Right cardiac atrium (tissue), 5 donors: ENCODE data around the gene GNG11. TPM values are rescaled to one million over a fixed set of nuclear protein-coding genes. Genes with fewer than 3 reads are reported as not detected.

ENCODE experiments used
- ATAC-seq, 2 donors: fragments of 200-7000 bp; cut with Tn5 transposase; one replicate each; pipeline versions ENCODE4 v1.8.0 to v1.9.1; 2020; ENCODE audit warnings: moderate library complexity in 2 of 2, mild to moderate bottlenecking in 1 of 2
- DNase-seq, 3 donors: peaks; one replicate each; pipeline ENCODE4 v3.0.0-alpha.2; 2020
- H3K27ac ChIP-seq: one replicate; pipeline ENCODE4 v1.5.1; 2013; ENCODE audit warnings: mild to moderate bottlenecking, low read length, control low read depth, moderate library complexity
- H3K27me3 ChIP-seq: one replicate; pipeline ENCODE4 v1.6.1; 2013; ENCODE audit not compliant: control insufficient read depth, insufficient read depth
- H3K4me1 ChIP-seq: one replicate; pipeline ENCODE4 v1.6.1; 2013; ENCODE audit warnings: low read length; ENCODE audit not compliant: control insufficient read depth, insufficient read depth
- H3K4me3 ChIP-seq: one replicate; pipeline ENCODE4 v1.5.1; 2013; ENCODE audit warnings: low read length, control low read depth
- H3K9me3 ChIP-seq: one replicate; pipeline ENCODE4 v1.6.1; 2013; ENCODE audit warnings: low read length; ENCODE audit not compliant: control insufficient read depth
- WGBS: extraction: QIAGEN DNeasy Blood & Tissue Kit; methylation state at CpG from one replicate; pipeline ENCODE4 v1.1.7; 2013; 5-methylcytosine and 5-hydroxymethylcytosine counted together
- intact Hi-C, 4 donors: fragments of 100-400 bp; cut with DNase I; formaldehyde crosslinking; loops; one replicate each; pipeline versions ENCODE4 v1.11.0 to v1.14.0; 2022 to 2023
- long read RNA-seq, 4 donors: library from polyadenylated mRNA; unstranded; transcript quantifications; one replicate each; pipeline ENCODE4 v2.0.0, GENCODE V29; 2020 to 2021
- polyA plus RNA-seq: library from polyadenylated mRNA; stranded (reverse); fragments of 200-250 nt; gene quantifications from one replicate; pipeline ENCODE4 v1.2.3, GENCODE V29; 2013
- total RNA-seq, 4 donors: library from RNA; stranded (reverse); fragmentation: NEBNext Ultra II Directional; extraction: Animal tissue kit (Norgen Biotek cat#: 25700); gene quantifications; one replicate each; pipeline ENCODE4 v1.2.1, GENCODE V29; 2021
- donor health status: healthy with polysubstance abuse.
- donor health status: DM: no; HTN: yes; CAD: no.
- donor health status: DM: no; HTN: no; CAD: no.
- donor health status: DM: no; HTN: yes; CAD: no; lungs with severe emphysema.
- donor health status: DM: yes; HTN: yes; CAD: no.

GNG11 gene
- total RNA-seq (10 to 100 TPM; 12.1 to 17.6 (median 15.5) TPM), polyA plus RNA-seq (43.8 TPM)
- long read RNA-seq, donor 1, transcript GNG11-201 (2 exons, 3,055 nt): major isoform, 56 of 59 reads
- long read RNA-seq, donor 1, partial matches to known transcripts: 0 of 59 reads
- long read RNA-seq, donor 1, other reads (novel, unspliced or antisense): 3 of 59 reads
- long read RNA-seq, donor 2, transcript GNG11-201 (2 exons, 3,055 nt): major isoform, 45 of 45 reads
- long read RNA-seq, donor 2, partial matches to known transcripts: 0 of 45 reads
- long read RNA-seq, donor 2, other reads (novel, unspliced or antisense): 0 of 45 reads
- long read RNA-seq, donor 3, transcript GNG11-201 (2 exons, 3,055 nt): major isoform, 29 of 29 reads
- long read RNA-seq, donor 3, partial matches to known transcripts: 0 of 29 reads
- long read RNA-seq, donor 3, other reads (novel, unspliced or antisense): 0 of 29 reads
- long read RNA-seq, donor 4, transcript GNG11-201 (2 exons, 3,055 nt): major isoform, 32 of 32 reads
- long read RNA-seq, donor 4, partial matches to known transcripts: 0 of 32 reads
- long read RNA-seq, donor 4, other reads (novel, unspliced or antisense): 0 of 32 reads

- 2% methylated on average over 39 of the region's 39 CpGs for WGBS
- ATAC-seq: peak; percentile 96 to 99
- intact Hi-C loops: loop anchor here in 1 of 4 donors (10.0 kb wide), 1 partner anchor 83 kb away; the partner anchor contains the start of gene BET1
- peak within 1 kb of the TSS; percentile 88 for H3K4me3 ChIP-seq
- DNase-seq: peak; percentile 90 to 95 (median 95)
- peak within 1 kb of the TSS; percentile 93 for H3K27ac ChIP-seq
- peaks cover 2% of the 10 kb centered on the region for H3K4me1 ChIP-seq
- H3K27me3 ChIP-seq: no peaks in the 10 kb centered on the region
- no peaks in the 10 kb centered on the region for H3K9me3 ChIP-seq
These were observed at the start of gene GNG11 for GRCh38 chr7:93921607-93922566. Gene GNG11, plus strand, starts transcription at chr7:93921735. Its CDS starts 403 bp downstream, at chr7:93922138.

GRCh38 chr7:93873998-93874574 lies 47.4 kb upstream of the GNG11 start:
- Histone ChIP-seq H3K4me3 (no peak overlapping the region), H3K27me3 (no peaks in the 10 kb centered on the region), H3K9me3 (no peaks in the 10 kb centered on the region), H3K4me1 (no peaks in the 10 kb centered on the region), H3K27ac (no peak overlapping the region)
- DNase-seq (no peak), ATAC-seq (no peak)
- intact Hi-C loops: no loop called here
- 78% methylated on average over 1 of the region's 1 CpG for WGBS

- H3K9me3 ChIP-seq: no peaks in the 10 kb centered on the region
- DNase-seq (no peak), ATAC-seq (no peak)
- H3K27ac ChIP-seq: no peak overlapping the region
- intact Hi-C loops: no loop called here
- H3K4me3 ChIP-seq: no peak overlapping the region
- no peaks in the 10 kb centered on the region for H3K4me1 ChIP-seq
- no peaks in the 10 kb centered on the region for H3K27me3 ChIP-seq
- 85% methylated on average over 3 of the region's 3 CpGs for WGBS
These were observed 43.8 kb upstream of the GNG11 start for GRCh38 chr7:93877742-93878141.

GRCh38 chr7:93879356-93879755 lies 42.2 kb upstream of the GNG11 start:
- intact Hi-C loops: no loop called here
- no peaks in the 10 kb centered on the region for H3K4me1 ChIP-seq
- H3K27me3 ChIP-seq: no peaks in the 10 kb centered on the region
- H3K27ac ChIP-seq: no peak overlapping the region
- no peak for DNase-seq
- ATAC-seq: no peak
- H3K9me3 ChIP-seq: no peaks in the 10 kb centered on the region
- no peak overlapping the region for H3K4me3 ChIP-seq

- intact Hi-C loops: no loop called here
- Histone ChIP-seq H3K4me1 (no peaks in the 10 kb centered on the region), H3K27ac (no peak overlapping the region), H3K9me3 (no peaks in the 10 kb centered on the region), H3K4me3 (no peak overlapping the region), H3K27me3 (no peaks in the 10 kb centered on the region)
- ATAC-seq: no peak
- no peak for DNase-seq
These were observed 39.1 kb upstream of the GNG11 start for GRCh38 chr7:93882468-93882867.

GRCh38 chr7:93883078-93883916 lies 38.2 kb upstream of the GNG11 start:
- ATAC-seq (no peak), DNase-seq (no peak)
- Histone ChIP-seq H3K4me3 (no peak overlapping the region), H3K4me1 (no peaks in the 10 kb centered on the region), H3K27ac (no peak overlapping the region), H3K9me3 (no peaks in the 10 kb centered on the region), H3K27me3 (no peaks in the 10 kb centered on the region)
- intact Hi-C loops: no loop called here
- 82% methylated on average over 3 of the region's 3 CpGs for WGBS

- no peak for DNase-seq
- ATAC-seq: no peak
- no peaks in the 10 kb centered on the region for H3K27me3 ChIP-seq
- intact Hi-C loops: no loop called here
- no peak overlapping the region for H3K4me3 ChIP-seq
- H3K27ac ChIP-seq: no peak overlapping the region
- H3K4me1 ChIP-seq: no peaks in the 10 kb centered on the region
- H3K9me3 ChIP-seq: no peaks in the 10 kb centered on the region
These were observed 37.6 kb upstream of the GNG11 start for GRCh38 chr7:93883917-93884345.

- DNase-seq: no peak
- WGBS: 75% methylated on average over 1 of the region's 1 CpG
These were observed 37.0 kb upstream of the GNG11 start for GRCh38 chr7:93884541-93884940.

GRCh38 chr7:93889261-93889660 lies 32.3 kb upstream of the GNG11 start:
- ATAC-seq (no peak), DNase-seq (no peak)
- WGBS: 78% methylated on average over 3 of the region's 3 CpGs
- H3K27me3 ChIP-seq: no peaks in the 10 kb centered on the region
- H3K4me1 ChIP-seq: no peaks in the 10 kb centered on the region
- no peaks in the 10 kb centered on the region for H3K9me3 ChIP-seq
- H3K4me3 ChIP-seq: peak overlapping the region; percentile 75
- intact Hi-C loops: no loop called here
- H3K27ac ChIP-seq: no peak overlapping the region

More at GRCh38 chr7:93884541-93884940, 37.0 kb upstream of the GNG11 start:
- H3K27ac ChIP-seq: no peak overlapping the region
- no peaks in the 10 kb centered on the region for H3K27me3 ChIP-seq
- no peak for ATAC-seq
- H3K4me3 ChIP-seq: no peak overlapping the region
- H3K9me3 ChIP-seq: no peaks in the 10 kb centered on the region
- H3K4me1 ChIP-seq: no peaks in the 10 kb centered on the region
- intact Hi-C loops: no loop called here

GRCh38 chr7:93890041-93890463 lies 31.5 kb upstream of the GNG11 start:
- intact Hi-C loops: loop anchor here in 1 of 4 donors (10.0 kb wide), 1 partner anchor 195 kb away; no protein-coding TSS in a partner anchor
- H3K4me1 ChIP-seq: no peaks in the 10 kb centered on the region
- H3K27ac ChIP-seq: peak overlapping the region; percentile 53
- H3K9me3 ChIP-seq: no peaks in the 10 kb centered on the region
- WGBS: under 1% methylated on average over 28 of the region's 28 CpGs
- peak overlapping the region; percentile 75 for H3K4me3 ChIP-seq
- ATAC-seq (peak; percentile 56 to 59), DNase-seq (peak; percentile 20 to 67 (median 54))
- H3K27me3 ChIP-seq: no peaks in the 10 kb centered on the region
